OCI-LY3 (cell line): ENCODE data around the gene HBS1L.
A peak's percentile ranks its signal among the peaks of the same experiment; 100 is the strongest.

Experiments
- H2AFZ ChIP-seq: fragments of 200-600, 300-600 bp; shearing (Covaris generic); 2 replicates; pipeline ENCODE4 v1.6.0; 2014; ENCODE audit warnings: antibody characterized with exemption, low read depth, low read length
- H3K27ac ChIP-seq: fragments of 200-600, 300-600 bp; sonication (generic); 2 replicates; pipeline ENCODE4 v1.5.1; 2014; ENCODE audit warnings: mild to moderate bottlenecking, low read length, moderate library complexity, mixed read lengths
- H3K27me3 ChIP-seq: fragments of 200-600, 300-600 bp; sonication (generic); 2 replicates; pipeline ENCODE4 v1.6.1; 2014; ENCODE audit warnings: low read depth, low read length, mixed read lengths
- H3K36me3 ChIP-seq: fragments of 200-600, 300-600 bp; sonication (generic); replicated peaks from 2 replicates; pipeline ENCODE3; 2014; ENCODE audit warnings: low read depth, low read length, mixed read lengths
- H3K4me1 ChIP-seq: fragments of 300-600, 200-600 bp; sonication (generic); 2 replicates; pipeline ENCODE4 v1.6.1; 2014; ENCODE audit warnings: low read length, mixed read lengths
- H3K4me2 ChIP-seq: fragments of 200-600, 300-600 bp; sonication (generic); 2 replicates; pipeline ENCODE4 v1.6.1; 2014; ENCODE audit warnings: low read length, mixed read lengths
- H3K4me3 ChIP-seq: fragments of 300-600, 200-600 bp; sonication (generic); 2 replicates; pipeline ENCODE4 v1.5.1; 2014; ENCODE audit warnings: antibody characterized with exemption, mild to moderate bottlenecking, low read length, moderate library complexity
- H3K79me2 ChIP-seq: fragments of 300-600, 200-600 bp; shearing (Covaris generic); 2 replicates; pipeline ENCODE4 v1.6.1; 2014; ENCODE audit warnings: mild to moderate bottlenecking, low read length, mixed read lengths
- H3K9ac ChIP-seq: fragments of 300-600, 200-600 bp; shearing (Covaris generic); 2 replicates; pipeline ENCODE4 v1.6.0; 2014; ENCODE audit warnings: mild to moderate bottlenecking, low read length, moderate library complexity
- H3K9me3 ChIP-seq: fragments of 200-600, 300-600 bp; shearing (Covaris generic); 2 replicates; pipeline ENCODE4 v1.6.1; 2014; ENCODE audit warnings: low read length, mixed read lengths; ENCODE audit not compliant: insufficient read depth
- H4K20me1 ChIP-seq: fragments of 200-600, 300-600 bp; sonication (generic); 2 replicates; pipeline ENCODE4 v1.6.1; 2016; ENCODE audit warnings: low read length, mixed read lengths; ENCODE audit not compliant: insufficient read depth
- EZH2phosphoT487 ChIP-seq: fragments of 200-600 bp; shearing (Covaris generic); IDR thresholded peaks from 2 replicates; pipeline ENCODE4 v1.6.1; 2018; ENCODE audit warnings: antibody characterized with exemption, mixed run types, low read depth
- TF ChIP-seq, protein P1 (sequence below): fragments of 200-600, 300-600 bp; sonication (generic); IDR thresholded peaks from 2 replicates; pipeline ENCODE4 v1.5.1; 2014; ENCODE audit warnings: antibody characterized with exemption, low read length, low read depth

HBS1L gene

DNA sequence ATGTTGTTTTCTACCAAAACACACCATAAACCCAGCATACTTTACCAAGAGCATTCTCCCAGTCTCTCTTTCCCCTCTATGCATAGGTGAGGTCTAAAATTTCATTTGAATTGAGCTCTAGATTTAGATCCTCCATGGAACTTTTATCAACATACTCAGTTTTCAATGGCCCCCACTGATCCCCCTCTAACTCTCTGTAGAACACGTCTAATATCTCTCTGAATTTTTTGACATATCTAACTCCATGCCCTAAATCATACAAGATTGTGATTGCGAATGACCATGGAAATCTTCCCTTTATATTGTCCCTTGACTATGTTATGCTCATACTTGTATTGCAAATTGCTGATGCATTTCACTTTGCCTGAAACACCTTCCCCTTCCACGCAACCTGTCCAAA, 38.1 kb upstream of the HBS1L start:
- H3K9me3 ChIP-seq, result no peaks in the 10 kb centered on the region
- TF ChIP-seq, protein P1, sequence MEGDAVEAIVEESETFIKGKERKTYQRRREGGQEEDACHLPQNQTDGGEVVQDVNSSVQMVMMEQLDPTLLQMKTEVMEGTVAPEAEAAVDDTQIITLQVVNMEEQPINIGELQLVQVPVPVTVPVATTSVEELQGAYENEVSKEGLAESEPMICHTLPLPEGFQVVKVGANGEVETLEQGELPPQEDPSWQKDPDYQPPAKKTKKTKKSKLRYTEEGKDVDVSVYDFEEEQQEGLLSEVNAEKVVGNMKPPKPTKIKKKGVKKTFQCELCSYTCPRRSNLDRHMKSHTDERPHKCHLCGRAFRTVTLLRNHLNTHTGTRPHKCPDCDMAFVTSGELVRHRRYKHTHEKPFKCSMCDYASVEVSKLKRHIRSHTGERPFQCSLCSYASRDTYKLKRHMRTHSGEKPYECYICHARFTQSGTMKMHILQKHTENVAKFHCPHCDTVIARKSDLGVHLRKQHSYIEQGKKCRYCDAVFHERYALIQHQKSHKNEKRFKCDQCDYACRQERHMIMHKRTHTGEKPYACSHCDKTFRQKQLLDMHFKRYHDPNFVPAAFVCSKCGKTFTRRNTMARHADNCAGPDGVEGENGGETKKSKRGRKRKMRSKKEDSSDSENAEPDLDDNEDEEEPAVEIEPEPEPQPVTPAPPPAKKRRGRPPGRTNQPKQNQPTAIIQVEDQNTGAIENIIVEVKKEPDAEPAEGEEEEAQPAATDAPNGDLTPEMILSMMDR, result no peak
- peaks cover 38% of the 10 kb centered on the region for H3K4me1 ChIP-seq
- H3K4me3 ChIP-seq, result no peak overlapping the region
- no peak overlapping the region for H3K4me2 ChIP-seq
- no peak overlapping the region for H2AFZ ChIP-seq
- H3K27ac ChIP-seq, result no peak overlapping the region
- peaks cover 19% of the 10 kb centered on the region for H4K20me1 ChIP-seq
- no peaks in the 10 kb centered on the region for H3K27me3 ChIP-seq
- 0 out of 2 replicates have a peak, but pooled peaks cover 3% of the 10 kb centered on the region for H3K79me2 ChIP-seq
- peaks cover 4% of the 10 kb centered on the region for H3K36me3 ChIP-seq
- H3K9ac ChIP-seq, result no peak overlapping the region

DNA sequence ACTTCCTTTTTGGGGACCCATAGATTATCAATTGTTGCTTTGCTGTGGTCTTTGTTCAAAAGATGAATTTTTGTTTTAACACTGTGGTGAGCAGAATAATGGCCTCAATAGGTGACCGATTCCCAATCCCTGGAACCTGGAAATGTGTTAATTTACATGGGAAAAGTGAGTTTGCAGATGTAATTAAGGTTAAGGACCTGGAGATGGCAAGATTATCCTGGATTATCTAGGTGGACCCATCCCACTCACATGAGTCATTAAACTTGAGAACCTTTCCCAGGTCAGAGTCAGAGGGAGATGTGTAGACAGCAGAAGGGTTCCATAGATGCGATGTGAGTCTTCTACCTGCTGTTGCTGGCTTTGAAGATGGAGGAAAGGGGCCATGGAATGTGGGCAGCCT, 36.2 kb upstream of the HBS1L start:
- no peak for TF ChIP-seq EZH2phosphoT487
- TF ChIP-seq, protein P1, result no peak

DNA sequence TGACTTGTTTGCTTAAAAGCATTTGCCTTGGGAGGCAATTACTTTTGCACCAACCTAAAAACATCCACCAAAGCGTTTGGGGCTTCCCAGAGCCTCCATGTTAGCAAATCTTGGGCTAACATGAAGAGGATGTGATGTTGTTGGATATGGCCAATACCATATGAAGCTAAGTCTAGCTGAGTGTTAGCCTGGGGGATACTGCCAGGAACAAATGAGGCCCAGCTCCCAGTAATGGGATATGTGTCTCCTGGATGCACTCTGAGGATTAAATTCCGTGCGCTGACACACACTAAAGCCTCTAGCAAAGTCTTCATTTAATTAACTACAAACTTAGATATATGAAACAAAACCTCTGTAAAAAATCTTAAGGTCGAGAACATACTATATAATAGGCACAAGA, 35.3 kb upstream of the HBS1L start:
- Histone ChIP-seq H3K27ac (no peak overlapping the region), H4K20me1 (peaks cover 19% of the 10 kb centered on the region), H3K4me3 (no peak overlapping the region), H3K4me2 (no peak overlapping the region), H3K36me3 (peaks cover 4% of the 10 kb centered on the region), H3K9me3 (no peaks in the 10 kb centered on the region), H2AFZ (no peak overlapping the region), H3K9ac (no peak overlapping the region), H3K79me2 (peaks cover 3% of the 10 kb centered on the region; the same call in 1 of the 2 replicates), H3K4me1 (peaks cover 56% of the 10 kb centered on the region), H3K27me3 (no peaks in the 10 kb centered on the region)
- no peak for TF ChIP-seq EZH2phosphoT487
- TF ChIP-seq, protein P1, result no peak

More for the DNA sequence above, 36.2 kb upstream of the HBS1L start:
- H3K4me2 ChIP-seq, result no peak overlapping the region
- H3K4me3 ChIP-seq, result no peak overlapping the region
- H3K36me3 ChIP-seq, result peaks cover 4% of the 10 kb centered on the region
- H3K9me3 ChIP-seq, result no peaks in the 10 kb centered on the region
- H4K20me1 ChIP-seq, result peaks cover 19% of the 10 kb centered on the region
- no peak overlapping the region for H3K27ac ChIP-seq
- peaks cover 57% of the 10 kb centered on the region for H3K4me1 ChIP-seq
- H3K9ac ChIP-seq, result no peak overlapping the region
- peaks cover 3% of the 10 kb centered on the region; the same call in 1 of the 2 replicates for H3K79me2 ChIP-seq
- no peaks in the 10 kb centered on the region for H3K27me3 ChIP-seq
- H2AFZ ChIP-seq, result no peak overlapping the region

DNA sequence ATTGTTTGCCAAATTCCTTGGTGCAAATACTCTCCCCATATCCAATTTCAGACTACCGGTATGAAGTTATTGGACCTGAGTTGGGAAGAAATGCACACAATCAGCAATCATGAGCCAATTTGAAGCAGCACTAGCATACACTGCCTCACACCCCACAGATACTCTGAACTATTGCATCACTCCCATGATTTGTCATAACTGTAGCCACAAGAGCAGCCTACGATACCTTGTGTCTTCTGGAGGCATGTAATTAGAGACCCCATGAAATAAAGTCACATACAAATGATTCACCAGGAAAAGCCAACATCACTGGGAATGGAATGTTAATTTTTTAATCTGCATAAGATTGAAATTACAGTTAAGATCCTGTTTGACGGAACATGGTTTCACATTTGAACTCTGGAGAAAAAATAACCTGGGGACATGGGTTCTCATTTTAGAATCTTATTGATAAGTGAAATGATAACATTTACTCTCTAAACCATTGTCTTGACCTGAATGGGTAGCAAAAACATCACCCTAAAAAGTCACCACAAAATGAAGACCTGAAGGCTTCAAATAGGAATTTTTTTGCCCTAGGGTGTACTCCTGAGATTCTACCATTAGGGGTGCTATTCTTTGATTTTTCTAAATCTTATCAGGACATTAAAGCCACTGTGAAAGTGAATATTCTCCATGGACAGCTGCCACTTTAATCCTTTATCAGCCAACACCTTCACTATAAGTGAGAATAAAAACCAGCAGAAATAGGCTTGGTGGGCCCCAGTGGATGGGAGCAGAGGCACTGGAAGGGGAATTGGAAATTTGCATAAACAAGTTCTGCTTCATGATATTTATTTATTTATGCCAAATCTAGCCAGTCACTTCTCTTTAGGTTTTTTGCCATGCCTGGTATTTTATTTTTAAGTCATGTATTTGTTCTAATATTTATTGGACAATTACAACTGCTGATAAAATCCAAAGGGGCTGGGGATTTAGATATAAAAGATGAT, 34.5 kb upstream of the HBS1L start:
- Histone ChIP-seq H3K9ac (peak overlapping the region; percentile 45), H3K4me1 (peaks cover 48% of the 10 kb centered on the region), H3K4me3 (peak overlapping the region; percentile 65), H4K20me1 (peaks cover 17% of the 10 kb centered on the region), H3K79me2 (peaks cover 3% of the 10 kb centered on the region; the same call in 1 of the 2 replicates), H3K27me3 (no peaks in the 10 kb centered on the region), H3K36me3 (peaks cover 4% of the 10 kb centered on the region), H2AFZ (no peak overlapping the region), H3K27ac (peak overlapping the region; percentile 27), H3K4me2 (peak overlapping the region; percentile 87), H3K9me3 (no peaks in the 10 kb centered on the region)
- no peak for TF ChIP-seq EZH2phosphoT487
- TF ChIP-seq, protein P1, result peak; percentile 48
